NCI-H82 treated with DMSO at 0.1 percent for 48 hours (cell line): ENCODE data around the gene RNH1.
A peak's percentile ranks its signal among the peaks of the same experiment; 100 is the strongest.

Experiments
- DNase-seq: peaks from one replicate; lab custom pipeline; 2025; ENCODE audit not compliant: unreplicated experiment; lab: John Stamatoyannopoulos, UW

The RNH1 gene

GRCh38 chr11:537622-538430, 30.8 kb upstream of the RNH1 start:
- DNase-seq = no peak

DNA sequence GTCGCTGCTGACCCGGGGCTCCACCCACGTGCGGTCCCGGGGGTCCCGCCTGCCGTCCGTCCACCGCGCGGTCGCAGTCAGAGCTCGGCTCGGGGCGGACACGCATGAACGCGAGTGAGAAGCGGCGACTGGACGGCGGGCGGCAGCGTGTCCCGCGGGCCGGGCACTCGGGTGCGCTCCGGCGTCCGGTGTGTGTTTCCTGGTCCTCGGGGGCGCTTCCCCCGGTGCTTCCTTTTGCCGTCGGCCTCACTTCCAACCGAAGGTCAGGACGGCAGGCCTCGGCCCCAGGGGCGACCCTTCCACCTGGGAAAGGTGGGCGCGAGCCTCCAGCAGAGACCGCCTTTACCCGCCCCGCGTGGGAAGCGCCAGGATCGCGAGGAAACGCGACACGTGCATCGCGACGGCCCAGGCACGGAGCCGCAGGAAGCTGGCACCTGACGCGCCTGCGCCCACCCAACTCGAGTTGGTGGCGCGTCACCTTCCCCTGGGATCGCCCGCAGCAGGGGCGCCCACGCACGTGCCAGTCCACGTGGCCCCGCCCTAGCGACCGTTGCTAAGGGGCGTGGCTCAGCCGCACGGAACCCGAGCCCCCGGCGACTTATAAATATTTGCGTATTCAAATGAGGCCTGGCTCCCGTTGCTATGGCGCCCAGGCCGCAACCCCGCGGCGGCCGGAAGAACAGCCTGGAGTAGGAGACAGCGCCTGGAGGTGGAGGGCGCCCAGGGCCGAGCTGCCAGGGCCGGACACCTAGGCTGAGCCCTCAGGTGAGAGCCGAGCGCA, 30.0 kb upstream of the RNH1 start, which contains the start of gene LRRC56:
Gene LRRC56 (plus strand): TSS at position 687 of the 781 bp plus-strand sequence. CDS start 3,158 bp downstream, outside the sequence.
- DNase-seq = peak; percentile 60

DNA sequence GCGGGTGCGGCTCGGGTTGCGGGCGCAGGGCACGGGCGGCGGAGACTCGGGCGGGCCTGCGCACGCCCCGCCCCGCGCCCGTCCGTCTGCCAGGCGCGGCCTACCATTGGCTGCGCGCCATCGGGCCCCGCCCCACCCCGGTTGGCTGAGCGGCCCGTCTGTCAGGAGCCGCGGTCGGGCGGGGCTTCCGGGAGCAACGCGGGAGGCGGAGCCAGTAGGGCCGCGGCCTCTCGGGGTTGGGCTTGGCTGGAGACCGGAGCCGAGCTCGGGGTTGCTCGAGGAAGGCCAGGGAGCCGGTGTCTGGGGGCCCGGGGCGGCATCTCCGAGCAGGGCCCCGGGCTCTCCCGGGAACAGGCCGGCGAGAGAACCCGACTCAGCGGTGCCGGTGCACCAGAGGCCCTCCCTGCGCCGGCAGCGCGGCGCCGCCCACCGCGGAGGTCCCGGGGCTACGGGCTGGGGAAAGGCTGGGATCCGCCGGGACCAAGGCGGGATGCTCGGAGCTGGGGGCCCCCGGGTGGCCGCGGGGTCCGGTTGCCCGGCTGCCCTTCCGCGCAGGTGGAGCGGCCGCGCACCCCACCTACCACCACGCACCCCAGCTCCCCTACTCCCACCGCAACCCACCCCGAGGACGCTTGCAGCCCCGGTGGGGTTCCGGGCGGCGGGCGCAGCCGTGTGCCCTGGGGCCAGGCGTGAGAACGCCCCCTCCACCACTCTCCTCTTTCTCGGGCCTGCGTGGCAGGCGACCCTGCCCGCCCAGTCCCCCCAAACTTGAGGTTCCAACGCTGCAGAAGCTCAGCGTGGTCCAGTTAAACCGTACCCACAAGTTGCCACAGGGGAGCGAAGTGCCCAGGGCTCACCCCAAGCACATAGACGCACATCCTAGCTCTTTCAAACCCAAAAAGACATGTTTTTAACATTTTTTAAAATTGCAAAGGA, 28.7 kb upstream of the RNH1 start, which contains the start of gene HRAS:
Gene HRAS (minus strand): TSS at position 58 of the 936 bp plus-strand sequence.
- peak; percentile 78 for DNase-seq

DNA sequence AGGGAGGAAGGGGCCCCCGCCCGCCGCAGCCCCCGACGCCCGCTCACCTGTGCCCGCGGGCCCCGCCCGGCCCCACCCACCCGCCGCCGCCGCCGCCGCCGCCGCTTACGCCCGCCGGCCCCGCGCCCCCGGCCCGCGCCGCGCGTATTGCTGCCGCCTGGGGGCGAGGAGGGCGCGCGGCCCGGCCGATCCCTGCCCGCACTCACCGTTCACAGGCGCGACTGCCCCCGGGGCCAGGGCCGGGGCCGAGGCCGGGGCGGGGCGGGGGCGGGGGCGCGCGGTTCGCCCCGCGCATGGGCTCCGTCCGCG, 28.1 kb upstream of the RNH1 start:
- no peak for DNase-seq

DNA sequence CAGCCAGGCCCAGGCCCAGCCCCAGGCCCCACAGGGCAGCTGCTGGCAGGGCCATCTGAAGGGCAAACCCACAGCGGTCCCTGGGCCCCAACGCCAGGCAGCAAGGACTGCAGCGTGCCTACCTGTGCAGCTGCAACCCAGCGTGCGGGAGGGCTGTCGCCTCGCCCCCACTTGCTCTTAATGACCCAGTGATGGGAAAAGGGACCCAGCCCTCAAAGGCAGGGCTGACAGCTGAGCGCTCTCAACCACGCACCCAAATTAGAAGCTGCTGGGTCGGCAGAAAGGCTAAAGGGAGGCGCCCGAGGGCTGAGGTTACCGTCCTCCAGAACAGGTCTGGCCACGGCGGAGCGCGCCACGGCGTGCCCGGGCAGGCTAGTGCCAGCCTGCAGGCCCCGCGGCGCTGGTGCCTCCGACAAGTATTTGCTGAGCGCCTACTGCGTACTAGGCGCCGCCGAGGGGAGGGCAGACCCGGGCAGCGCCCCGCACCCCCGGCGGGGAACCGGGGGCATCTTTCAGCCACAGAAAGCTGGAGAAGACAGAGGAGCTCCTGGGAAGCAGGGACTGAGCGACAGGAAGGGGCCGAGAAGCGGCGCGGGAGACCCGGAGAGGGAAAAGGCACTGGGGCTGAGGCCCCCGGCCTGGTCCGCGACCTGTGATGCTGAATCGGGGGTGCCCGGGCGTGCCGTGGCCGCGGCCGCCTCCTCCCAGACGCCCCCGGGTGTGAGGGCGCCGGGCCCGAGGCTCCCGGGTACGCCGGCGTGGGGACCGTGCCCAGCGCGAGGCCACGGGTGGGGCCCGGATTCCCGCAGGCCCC, 27.6 kb upstream of the RNH1 start:
- no peak for DNase-seq

GRCh38 chr11:533586-534395, 26.7 kb upstream of the RNH1 start:
- DNase-seq = no peak

DNA sequence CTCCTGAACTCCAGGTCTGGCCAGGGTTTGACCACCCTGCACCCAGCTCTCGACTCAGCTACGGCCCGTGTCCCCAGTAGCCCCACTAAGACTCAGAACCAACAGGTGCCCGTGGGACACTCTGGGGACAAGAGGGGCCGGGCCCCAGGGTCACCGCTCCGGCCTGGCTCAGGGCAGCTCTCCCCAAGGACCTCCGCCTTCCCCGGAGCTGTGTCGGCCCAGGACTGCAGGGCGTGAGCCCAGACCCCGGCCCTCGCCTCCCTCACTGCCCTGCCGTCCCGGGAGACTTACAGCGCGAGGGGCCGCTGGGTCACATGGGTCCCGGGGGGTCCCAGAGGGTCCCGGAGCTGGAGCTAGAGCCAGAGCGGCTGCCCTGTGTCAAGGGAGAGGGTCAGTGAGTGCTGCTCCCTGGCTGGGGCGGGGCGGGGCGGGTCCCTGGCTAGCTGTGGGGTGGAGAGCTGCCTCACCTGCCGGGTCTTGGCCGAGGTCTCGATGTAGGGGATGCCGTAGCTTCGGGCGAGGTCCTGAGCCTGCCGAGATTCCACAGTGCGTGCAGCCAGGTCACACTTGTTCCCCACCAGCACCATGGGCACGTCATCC, 26.0 kb upstream of the RNH1 start:
- no peak for DNase-seq

- DNase-seq = no peak
These were observed 25.5 kb upstream of the RNH1 start for GRCh38 chr11:532527-532985.

GRCh38 chr11:531919-532526, 25.0 kb upstream of the RNH1 start:
- no peak for DNase-seq

GRCh38 chr11:530960-531831, 24.2 kb upstream of the RNH1 start:
- no peak for DNase-seq

GRCh38 chr11:529728-530411, 22.8 kb upstream of the RNH1 start:
- no peak for DNase-seq

- DNase-seq = no peak
These were observed 22.0 kb upstream of the RNH1 start for GRCh38 chr11:528815-529727.

DNA sequence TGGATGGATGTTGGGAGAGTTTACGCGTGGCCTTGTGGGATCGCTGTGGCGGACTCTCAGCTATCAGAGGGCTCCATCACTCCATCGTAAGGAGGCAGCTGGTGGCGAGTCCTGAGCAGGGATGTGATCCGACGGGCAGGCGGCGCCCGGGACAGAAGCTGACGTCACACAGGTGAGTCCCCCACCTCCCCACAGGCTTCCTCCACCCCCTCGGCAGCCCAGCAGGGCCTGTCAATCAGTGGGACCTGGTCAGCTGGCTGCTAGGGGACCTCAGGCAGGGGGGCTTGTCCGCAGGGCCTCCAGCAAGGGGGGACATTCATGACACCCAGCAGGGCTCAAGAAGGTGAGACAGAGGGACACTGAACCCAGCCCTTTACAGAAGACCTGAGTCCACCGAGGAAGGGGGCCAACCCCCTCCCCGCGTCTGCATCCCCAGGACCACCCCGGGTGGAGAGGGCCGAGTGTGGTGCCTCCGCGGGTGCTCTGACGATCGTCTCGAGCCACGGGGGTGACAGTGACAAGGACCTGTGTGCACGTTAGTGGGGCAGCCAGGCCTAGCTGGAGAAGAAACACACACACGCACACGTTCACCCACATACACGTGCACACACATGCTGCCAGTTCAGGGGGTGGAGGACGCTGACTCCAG, 21.2 kb upstream of the RNH1 start:
- DNase-seq = no peak

- DNase-seq = no peak
These were observed 19.1 kb upstream of the RNH1 start for GRCh38 chr11:526192-526591.

- no peak for DNase-seq
These were observed 14.2 kb upstream of the RNH1 start for GRCh38 chr11:521177-521688.
